ENCODE measurements around the gene SPATA2.

- no peak for TF ChIP-seq CTCF (IDR thresholded peaks at IDR 0.05; ENCODE audit: borderline replicate concordance, extremely low read depth, low read length, poor library complexity, severe bottlenecking)
- TF ChIP-seq EZH2 (IDR thresholded peaks at IDR 0.05; ENCODE audit: borderline replicate concordance, low read depth, low read length, severe bottlenecking), result no peak
Measured at GRCh38 chr20:49885558-49886332, 29.6 kb downstream of the SPATA2 start.

Data from DND-41 (cell line).